HepG2 (cell line): ENCODE measurements around the gene TFF2. TPM values are rescaled to one million over a fixed set of nuclear protein-coding genes. Genes with fewer than 3 reads are reported as not detected.

ENCODE experiments used
- ATAC-seq: fragments of 200-7000 bp; cut with Tn5 transposase; 3 replicates; pipeline ENCODE4 v1.9.1; 2020; ENCODE audit warnings: mild to moderate bottlenecking, moderate library complexity
- BruUV-seq: library from RNA; stranded (reverse); fragments of 400-500 nt; replicated peaks from 2 replicates; lab custom pipeline; 2021; lab: Mats Ljungman, UMichigan
- CTCF ChIA-PET: fragments of 300-600 bp; formaldehyde crosslinking; extraction: SDS; loops from one replicate; lab custom pipeline; 2021; ENCODE audit warnings: low total read pairs, inconsistent platforms, low intra/inter-chr PET ratio; lab: Yijun Ruan, JAX
- POLR2A ChIA-PET: fragments of 350-600 bp; sonication (Branson Sonifier 250); formaldehyde crosslinking; loops from one replicate; lab custom pipeline; 2020; ENCODE audit warnings: antibody characterized with exemption, inconsistent platforms; lab: Yijun Ruan, JAX
- DNase-seq: peaks from one replicate; pipeline ENCODE4 v3.0.0-alpha.2; 2015; ENCODE audit warnings: low spot score
- FAIRE-seq: peaks from 3 replicates; lab custom pipeline; 2011; peaks lifted over from hg19 to GRCh38; lab: Jason Lieb, UNC
- H2AFZ ChIP-seq: one replicate; pipeline ENCODE4 v1.6.1; 2011; ENCODE audit warnings: low read length, inconsistent platforms
- H3K27ac ChIP-seq: fragments of 300-600 bp; 3 replicates; pipeline ENCODE4 v1.8.0; 2011; ENCODE audit warnings: mixed run types, mild to moderate bottlenecking, mixed read lengths, low read length, inconsistent platforms; ENCODE audit not compliant: insufficient read depth; ENCODE audit errors: extremely low read length
- H3K27me3 ChIP-seq, 2 experiments: fragments of 200-600 bp in 1 of 2; 2 replicates in 1 of 2; 3 replicates in 1 of 2; pipeline versions ENCODE4 v1.6.0 to v1.8.0; 2011; ENCODE audit warnings: low read length in 2 of 2, mild to moderate bottlenecking in 2 of 2, moderate library complexity in 2 of 2, inconsistent platforms in 1 of 2; ENCODE audit not compliant: insufficient read depth in 2 of 2, control insufficient read depth in 1 of 2
- H3K36me3 ChIP-seq, 2 experiments: fragments of 200-600 bp in 1 of 2; replicated peaks in 1 of 2; 2 replicates in 1 of 2; 3 replicates in 1 of 2; pipeline versions ENCODE4 v1.5.1 to v1.8.0; 2011; ENCODE audit warnings: low read length in 2 of 2, inconsistent platforms in 1 of 2; ENCODE audit not compliant: insufficient read depth in 2 of 2, control insufficient read depth in 1 of 2
- H3K4me1 ChIP-seq: 2 replicates; pipeline ENCODE4 v1.5.1; 2012; ENCODE audit warnings: low read length, inconsistent platforms; ENCODE audit not compliant: insufficient read depth
- H3K4me2 ChIP-seq: 2 replicates; pipeline ENCODE4 v1.6.0; 2011; ENCODE audit warnings: low read depth, low read length, inconsistent platforms
- H3K4me3 ChIP-seq, 3 experiments: fragments of 200-600 bp in 1 of 3; sonication (generic), shearing (Covaris generic) in 1 of 3; replicated peaks in 1 of 3; 2 replicates each; pipeline ENCODE4 v1.5.1; 2011 to 2016; ENCODE audit warnings: low read length in 3 of 3, inconsistent platforms in 2 of 3, low read depth in 2 of 3, mild to moderate bottlenecking in 2 of 3, control low read depth in 1 of 3, mixed read lengths in 1 of 3; ENCODE audit not compliant: insufficient read depth in 1 of 3
- H3K79me2 ChIP-seq: one replicate; pipeline ENCODE4 v1.6.1; 2011; ENCODE audit warnings: low read length, inconsistent platforms; ENCODE audit not compliant: insufficient read depth
- H3K9ac ChIP-seq: 2 replicates; pipeline ENCODE4 v1.6.0; 2011; ENCODE audit warnings: mild to moderate bottlenecking, low read depth, low read length, inconsistent platforms; ENCODE audit not compliant: insufficient read depth
- H3K9me3 ChIP-seq: 2 replicates; pipeline ENCODE4 v1.5.1; 2012; ENCODE audit warnings: mild to moderate bottlenecking, low read length
- H4K20me1 ChIP-seq: 2 replicates; pipeline ENCODE4 v1.6.0; 2011; ENCODE audit warnings: inconsistent platforms, mild to moderate bottlenecking, low read length, moderate library complexity; ENCODE audit not compliant: insufficient read depth
- KDM3A ChIP-seq: IDR thresholded peaks from 2 replicates; pipeline ENCODE4 v1.6.1; 2018; ENCODE audit warnings: low read depth, missing compliant biosample characterization
- TAF15 ChIP-seq: fragments of 200-400 bp; formaldehyde crosslinking; IDR thresholded peaks from one replicate; pipeline ENCODE4 v1.6.1; 2018; ENCODE audit warnings: mild to moderate bottlenecking, low read depth, low read length; ENCODE audit not compliant: poor library complexity, severe bottlenecking
- THAP9 ChIP-seq: sonication (generic); formaldehyde crosslinking; IDR thresholded peaks from 2 replicates; pipeline ENCODE4; 2020; ENCODE audit warnings: missing genetic modification reagents, mild to moderate bottlenecking, borderline replicate concordance
- ZBTB46 ChIP-seq: sonication (generic); formaldehyde crosslinking; IDR thresholded peaks from 2 replicates; pipeline ENCODE4 v1.4.0; 2020; ENCODE audit warnings: mild to moderate bottlenecking, missing genetic modification reagents, borderline replicate concordance
- ZKSCAN1 ChIP-seq: fragments of 150-350 bp; IDR thresholded peaks from 2 replicates; pipeline ENCODE4 v1.6.1; 2014; ENCODE audit warnings: low read length
- ZMAT5 ChIP-seq: sonication (generic); formaldehyde crosslinking; IDR thresholded peaks from 2 replicates; pipeline ENCODE4 v1.5.0; 2020; ENCODE audit warnings: mild to moderate bottlenecking, low read depth, missing genetic modification reagents, borderline replicate concordance
- ZNF512B ChIP-seq: sonication (generic); formaldehyde crosslinking; IDR thresholded peaks from 2 replicates; pipeline ENCODE4 v1.5.1; 2020; ENCODE audit warnings: missing genetic modification reagents, mild to moderate bottlenecking, borderline replicate concordance
- ZNF646 ChIP-seq: sonication (generic); formaldehyde crosslinking; IDR thresholded peaks from 2 replicates; pipeline ENCODE4 v1.9.0; 2021; ENCODE audit warnings: mild to moderate bottlenecking, missing genetic modification reagents
- WGBS: methylation state at CpG from one replicate; pipeline ENCODE4 v1.1.6; 2017; ENCODE audit warnings: low lambda C conversion rate; 5-methylcytosine and 5-hydroxymethylcytosine counted together
- in situ Hi-C: cut with HindIII; loops from 2 replicates; pipeline ENCODE4 v1.10.0; 2017; ENCODE audit warnings: low pct_unique_long_range_greater_than_20kb; ENCODE audit not compliant: extremely low pct_ligation_motif_present
- intact Hi-C: fragments of 100-400 bp; cut with micrococcal nuclease; formaldehyde crosslinking; loops from one replicate; pipeline ENCODE4 v1.10.0; 2022; ENCODE audit not compliant: unreplicated experiment
- polyA plus RNA-seq, 8 experiments: library from polyadenylated mRNA; depleted of rRNA in 3 of 8; stranded (reverse) in 7 of 8; unstranded in 1 of 8; fragments of >200 nt; fragmentation: Illumina TruSeq in 4 of 8; extraction: Trizol in 4 of 8; gene quantifications; 2 replicates each; pipeline versions ENCODE4 v1.2.1 to v1.2.3, GENCODE V29; 2011 to 2016; ENCODE audit warnings: low read depth in 4 of 8, missing spikeins in 1 of 8, mixed read lengths in 1 of 8; ENCODE audit not compliant: insufficient read depth in 1 of 8
- total RNA-seq, 5 experiments: library from RNA; depleted of rRNA; stranded (reverse); fragments of >200 nt; fragmentation: Illumina TruSeq; extraction: Trizol; gene quantifications; 2 replicates each; pipeline ENCODE4 v1.2.3, GENCODE V29; 2016; ENCODE audit warnings: low read depth in 1 of 5

The TFF2 gene
- total and polyA plus RNA-seq, 2 of the 13 experiments (the other 11 are each of a cell fraction or from before 2014, with no cell fraction given) = 1.5 TPM; not detected in 1

- ATAC-seq = no peak
- H3K4me2 ChIP-seq = no peak overlapping the region
- H3K4me1 ChIP-seq = peaks cover 15% of the 10 kb centered on the region
- no peak overlapping the region for H3K4me3 ChIP-seq
- 25% methylated on average over 2 of the region's 2 CpGs for WGBS
- ChIA-PET POLR2A (no interaction called here), CTCF (no interaction called here)
- H3K36me3 ChIP-seq = no peaks in the 10 kb centered on the region
- DNase-seq = no peak
- BruUV-seq = no TSS peak
- in situ Hi-C loops (no loop called here), intact Hi-C loops (no loop called here)
- FAIRE-seq = no peak
- no peak overlapping the region for H3K9ac ChIP-seq
- no peaks in the 10 kb centered on the region; the same call in 1 of the 2 replicates for H3K9me3 ChIP-seq
- H3K79me2 ChIP-seq = no peaks in the 10 kb centered on the region
- H3K27ac ChIP-seq = no peak overlapping the region
- no peaks in the 10 kb centered on the region for H4K20me1 ChIP-seq
- H2AFZ ChIP-seq = no peak overlapping the region
- peaks cover 0 to 8% of the 10 kb centered on the region in 2 experiments; a peak in 3 of 5 replicates for H3K27me3 ChIP-seq
- no peak for TF ChIP-seq ZMAT5 (CRISPR knock-in tag)
- TF ChIP-seq ZKSCAN1 = no peak
- no peak for TF ChIP-seq KDM3A (CRISPR knock-in tag)
- no peak for TF ChIP-seq ZNF646 (CRISPR knock-in tag)
- no peak for TF ChIP-seq THAP9 (CRISPR knock-in tag)
- no peak for TF ChIP-seq ZBTB46
- TF ChIP-seq ZNF512B (CRISPR knock-in tag) = no peak
- TF ChIP-seq TAF15 = no peak
Observed at GRCh38 chr21:42356046-42356445, 5.3 kb upstream of the TFF2 start.
